ENCODE data around the gene PDIA5. TPM values are rescaled to one million over a fixed set of nuclear protein-coding genes. Genes with fewer than 3 reads are reported as not detected.

The PDIA5 gene
- total RNA-seq, 1 experiment from 2014 or later = 24.3 TPM

GRCh38 chr3:123119802-123120201, 53.0 kb downstream of the PDIA5 start:
- Histone ChIP-seq H3K23ac (ENCODE audit: insufficient read length, low read depth, low read length) (no peak overlapping the region), H3K14ac (ENCODE audit: insufficient read depth, low read length) (no peak overlapping the region), H4K5ac (ENCODE audit: insufficient read length, low read depth, low read length) (no peak overlapping the region), H3K18ac (ENCODE audit: insufficient read length, low read depth, low read length) (no peak overlapping the region), H2BK20ac (ENCODE audit: low read depth, low read length, poor library complexity, severe bottlenecking) (no peak overlapping the region), H2AFZ (ENCODE audit: low read length) (no peak overlapping the region), H3K4me2 (ENCODE audit: insufficient read depth, insufficient read length, low read length) (no peak overlapping the region), H4K20me1 (ENCODE audit: control insufficient read depth, insufficient read depth, insufficient read length) (no peaks in the 10 kb centered on the region), H3K79me2 (ENCODE audit: insufficient read depth, low read length) (no peaks in the 10 kb centered on the region), H3K23me2 (ENCODE audit: insufficient read length, low read depth, low read length, poor library complexity, severe bottlenecking) (no peaks in the 10 kb centered on the region), H2AK5ac (ENCODE audit: insufficient read length, low read length) (no peak overlapping the region), H2BK15ac (ENCODE audit: low read depth, low read length) (no peak overlapping the region), H3T11ph (ENCODE audit: low read length) (no peak overlapping the region), H4K8ac (replicated peaks; ENCODE audit: insufficient read length, low read depth, low read length) (no peak overlapping the region), H4K91ac (ENCODE audit: insufficient read length, low read depth, low read length) (no peak overlapping the region), H3K4ac (ENCODE audit: low read depth, low read length) (no peak overlapping the region), H3K9me3 (ENCODE audit: control insufficient read depth, low read depth, low read length) (no peaks in the 10 kb centered on the region), H3K27me3 (ENCODE audit: insufficient read depth, low read length) (no peaks in the 10 kb centered on the region), H2BK120ac (ENCODE audit: low read depth, low read length, poor library complexity, severe bottlenecking) (no peak overlapping the region), H2BK12ac (ENCODE audit: insufficient read length, low read depth, low read length) (no peak overlapping the region), H3K27ac (ENCODE audit: insufficient read length, low read depth, low read length) (no peak overlapping the region), H3K79me1 (ENCODE audit: insufficient read depth, low read depth, low read length, poor library complexity, severe bottlenecking) (no peaks in the 10 kb centered on the region), H3K4me1 (ENCODE audit: insufficient read depth, low read length) (no peaks in the 10 kb centered on the region), H3K56ac (ENCODE audit: insufficient read length, low read depth, low read length) (no peak overlapping the region), H2BK5ac (ENCODE audit: insufficient read length, low read length) (no peak overlapping the region), H3K9ac (ENCODE audit: extremely low read depth, insufficient read length, low read length) (no peak overlapping the region)
- peaks cover 17 to 66% (median 25%) of the 10 kb centered on the region in 3 experiments for H3K36me3 Mint-ChIP-seq (ENCODE audit: insufficient read depth in 1 of 3, low read depth in 3 of 3)
- no peak overlapping the region for H3K4me3 Mint-ChIP-seq
- peaks cover 7 to 8% of the 10 kb centered on the region in 2 experiments; a peak in 3 of 4 replicates for H3K4me1 Mint-ChIP-seq
- no CpG with 5 or more reads among the region's 5 CpGs for WGBS (ENCODE audit: extremely low coverage, insufficient read length, low lambda C conversion rate)
- no peak for TF ChIP-seq CTCF (conservative IDR thresholded peaks at IDR 0.05)
- no peaks in the 10 kb centered on the region for H3K27me3 Mint-ChIP-seq (ENCODE audit: low read depth)
- no peaks in the 10 kb centered on the region for H3K9me3 Mint-ChIP-seq
- no peak overlapping the region; a peak in 1 of 7 replicates for H3K27ac Mint-ChIP-seq
- no peak for DNase-seq

All from H9 (cell line).